ENCODE data around the gene PUM1.

DNA sequence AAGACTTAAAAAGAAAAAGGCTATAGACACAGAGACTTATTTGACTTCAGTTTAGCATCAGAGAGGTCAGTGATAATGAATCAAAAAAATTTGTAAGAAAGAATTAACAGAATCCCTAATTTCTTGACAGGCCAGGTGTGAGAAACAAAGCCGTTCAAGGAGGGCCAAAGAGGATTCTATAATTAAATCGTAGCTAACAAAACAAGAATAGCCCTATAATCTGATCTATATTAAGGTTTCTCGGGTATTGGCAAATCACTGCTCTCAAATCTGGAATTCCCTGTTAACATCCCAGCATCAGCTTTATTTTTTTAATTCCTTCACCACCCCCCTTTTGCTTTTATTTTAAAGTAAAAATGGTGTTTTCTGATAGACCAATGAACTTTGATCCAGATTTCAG lies 60.3 kb downstream of the PUM1 start:
- TF ChIP-seq, protein P1, sequence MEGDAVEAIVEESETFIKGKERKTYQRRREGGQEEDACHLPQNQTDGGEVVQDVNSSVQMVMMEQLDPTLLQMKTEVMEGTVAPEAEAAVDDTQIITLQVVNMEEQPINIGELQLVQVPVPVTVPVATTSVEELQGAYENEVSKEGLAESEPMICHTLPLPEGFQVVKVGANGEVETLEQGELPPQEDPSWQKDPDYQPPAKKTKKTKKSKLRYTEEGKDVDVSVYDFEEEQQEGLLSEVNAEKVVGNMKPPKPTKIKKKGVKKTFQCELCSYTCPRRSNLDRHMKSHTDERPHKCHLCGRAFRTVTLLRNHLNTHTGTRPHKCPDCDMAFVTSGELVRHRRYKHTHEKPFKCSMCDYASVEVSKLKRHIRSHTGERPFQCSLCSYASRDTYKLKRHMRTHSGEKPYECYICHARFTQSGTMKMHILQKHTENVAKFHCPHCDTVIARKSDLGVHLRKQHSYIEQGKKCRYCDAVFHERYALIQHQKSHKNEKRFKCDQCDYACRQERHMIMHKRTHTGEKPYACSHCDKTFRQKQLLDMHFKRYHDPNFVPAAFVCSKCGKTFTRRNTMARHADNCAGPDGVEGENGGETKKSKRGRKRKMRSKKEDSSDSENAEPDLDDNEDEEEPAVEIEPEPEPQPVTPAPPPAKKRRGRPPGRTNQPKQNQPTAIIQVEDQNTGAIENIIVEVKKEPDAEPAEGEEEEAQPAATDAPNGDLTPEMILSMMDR (conservative IDR thresholded peaks at IDR 0.05; ENCODE audit: low read depth, low read length): no peak
- no peak for TF ChIP-seq EZH2 (IDR thresholded peaks at IDR 0.05; ENCODE audit: low read length, unreplicated experiment)
- TF ChIP-seq EZH2phosphoT487 (IDR thresholded peaks at IDR 0.05; ENCODE audit: borderline replicate concordance, low read length): no peak
